ENCODE results near the gene HMOX1.

GRCh38 chr22:35440129-35440528, 59.2 kb downstream of the HMOX1 start:
- TF ChIP-seq, protein P1, sequence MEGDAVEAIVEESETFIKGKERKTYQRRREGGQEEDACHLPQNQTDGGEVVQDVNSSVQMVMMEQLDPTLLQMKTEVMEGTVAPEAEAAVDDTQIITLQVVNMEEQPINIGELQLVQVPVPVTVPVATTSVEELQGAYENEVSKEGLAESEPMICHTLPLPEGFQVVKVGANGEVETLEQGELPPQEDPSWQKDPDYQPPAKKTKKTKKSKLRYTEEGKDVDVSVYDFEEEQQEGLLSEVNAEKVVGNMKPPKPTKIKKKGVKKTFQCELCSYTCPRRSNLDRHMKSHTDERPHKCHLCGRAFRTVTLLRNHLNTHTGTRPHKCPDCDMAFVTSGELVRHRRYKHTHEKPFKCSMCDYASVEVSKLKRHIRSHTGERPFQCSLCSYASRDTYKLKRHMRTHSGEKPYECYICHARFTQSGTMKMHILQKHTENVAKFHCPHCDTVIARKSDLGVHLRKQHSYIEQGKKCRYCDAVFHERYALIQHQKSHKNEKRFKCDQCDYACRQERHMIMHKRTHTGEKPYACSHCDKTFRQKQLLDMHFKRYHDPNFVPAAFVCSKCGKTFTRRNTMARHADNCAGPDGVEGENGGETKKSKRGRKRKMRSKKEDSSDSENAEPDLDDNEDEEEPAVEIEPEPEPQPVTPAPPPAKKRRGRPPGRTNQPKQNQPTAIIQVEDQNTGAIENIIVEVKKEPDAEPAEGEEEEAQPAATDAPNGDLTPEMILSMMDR (IDR thresholded peaks at IDR 0.05; ENCODE audit: low read depth, low read length), result no peak
- TF ChIP-seq, protein P2, sequence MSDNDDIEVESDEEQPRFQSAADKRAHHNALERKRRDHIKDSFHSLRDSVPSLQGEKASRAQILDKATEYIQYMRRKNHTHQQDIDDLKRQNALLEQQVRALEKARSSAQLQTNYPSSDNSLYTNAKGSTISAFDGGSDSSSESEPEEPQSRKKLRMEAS (IDR thresholded peaks at IDR 0.05; ENCODE audit: low read depth, low read length), result no peak

Data from NB4 (cell line).